ENCODE measurements around the gene ATP5MK.
"Not testable (repeated sequence)": the region's sequence is repeated elsewhere in the genome, so short reads cannot be mapped to it uniquely, and the experiment has no call there.

ATP5MK gene

GRCh38 chr10:103382769-103383168, 13.5 kb downstream of the ATP5MK start:
- no peak for ATAC-seq (replicated peaks; ENCODE audit: extremely low read depth, poor library complexity, severe bottlenecking)
- Mint-ChIP-seq H3K27me3 (no peaks in the 10 kb centered on the region), H3K36me3 (ENCODE audit: insufficient read depth) (peaks cover 45% of the 10 kb centered on the region), H3K4me1 (no peaks in the 10 kb centered on the region), H3K4me3 (no peak overlapping the region), H3K9me3 (no peaks in the 10 kb centered on the region), H3K27ac (ENCODE audit: low read depth) (no peak overlapping the region)
- no peak for DNase-seq (ENCODE audit: low spot score in 2 of 2)

- no peak overlapping the region for H3K27ac Mint-ChIP-seq (ENCODE audit: low read depth)
- no peaks in the 10 kb centered on the region for H3K27me3 Mint-ChIP-seq
- DNase-seq (ENCODE audit: low spot score in 2 of 2), result no peak
- peaks cover 17% of the 10 kb centered on the region for H3K4me1 Mint-ChIP-seq
- H3K9me3 Mint-ChIP-seq, result no peaks in the 10 kb centered on the region
- no peak for ATAC-seq (replicated peaks; ENCODE audit: extremely low read depth, poor library complexity, severe bottlenecking)
- no peak overlapping the region for H3K4me3 Mint-ChIP-seq
- peaks cover 30% of the 10 kb centered on the region for H3K36me3 Mint-ChIP-seq (ENCODE audit: insufficient read depth)
Measured at GRCh38 chr10:103374263-103374662, 22.0 kb downstream of the ATP5MK start.

GRCh38 chr10:103373544-103373943, 22.7 kb downstream of the ATP5MK start:
- DNase-seq (ENCODE audit: low spot score in 2 of 2), result no peak
- Mint-ChIP-seq H3K4me1 (peaks cover 17% of the 10 kb centered on the region), H3K27ac (ENCODE audit: low read depth) (no peak overlapping the region), H3K36me3 (ENCODE audit: insufficient read depth) (peaks cover 26% of the 10 kb centered on the region), H3K9me3 (no peaks in the 10 kb centered on the region), H3K4me3 (no peak overlapping the region), H3K27me3 (no peaks in the 10 kb centered on the region)
- ATAC-seq (replicated peaks; ENCODE audit: extremely low read depth, poor library complexity, severe bottlenecking), result no peak

GRCh38 chr10:103367782-103368518, 28.3 kb downstream of the ATP5MK start, which contains the start of gene TAF5:
TSS of gene TAF5 (plus strand) at chr10:103367976. CDS start at chr10:103367990, 14 bp downstream.
- ATAC-seq (replicated peaks; ENCODE audit: extremely low read depth, poor library complexity, severe bottlenecking) (peak; percentile 67), DNase-seq (ENCODE audit: low spot score in 2 of 2) (peak; percentile 74 to 88)
- peaks cover 5% of the 10 kb centered on the region for H3K4me1 Mint-ChIP-seq
- H3K9me3 Mint-ChIP-seq, result no peaks in the 10 kb centered on the region
- H3K27ac Mint-ChIP-seq (ENCODE audit: low read depth), result peak within 1 kb of the TSS; percentile 73
- H3K27me3 Mint-ChIP-seq, result no peaks in the 10 kb centered on the region
- H3K4me3 Mint-ChIP-seq, result peak within 1 kb of the TSS; percentile 93
- H3K36me3 Mint-ChIP-seq (ENCODE audit: insufficient read depth), result peaks cover 6% of the 10 kb centered on the region

GRCh38 chr10:103367379-103367781, 28.9 kb downstream of the ATP5MK start:
- H3K27ac Mint-ChIP-seq (ENCODE audit: low read depth), result peak overlapping the region; percentile 73
- peak overlapping the region; percentile 93 for H3K4me3 Mint-ChIP-seq
- ATAC-seq (replicated peaks; ENCODE audit: extremely low read depth, poor library complexity, severe bottlenecking), result no peak
- H3K9me3 Mint-ChIP-seq, result no peaks in the 10 kb centered on the region
- peaks cover 6% of the 10 kb centered on the region for H3K36me3 Mint-ChIP-seq (ENCODE audit: insufficient read depth)
- H3K27me3 Mint-ChIP-seq, result no peaks in the 10 kb centered on the region
- no peak for DNase-seq (ENCODE audit: low spot score in 2 of 2)
- peaks cover 5% of the 10 kb centered on the region for H3K4me1 Mint-ChIP-seq

- not testable (repeated sequence) for H3K27me3 Mint-ChIP-seq; H3K27ac Mint-ChIP-seq (ENCODE audit: low read depth); H3K4me1 Mint-ChIP-seq; H3K9me3 Mint-ChIP-seq; ATAC-seq (replicated peaks; ENCODE audit: extremely low read depth, poor library complexity, severe bottlenecking); H3K36me3 Mint-ChIP-seq (ENCODE audit: insufficient read depth); DNase-seq (ENCODE audit: low spot score in 2 of 2); H3K4me3 Mint-ChIP-seq
Measured at GRCh38 chr10:103360791-103361190, 35.5 kb downstream of the ATP5MK start.

- not testable (repeated sequence) for H3K27me3 Mint-ChIP-seq; H3K4me3 Mint-ChIP-seq; H3K36me3 Mint-ChIP-seq (ENCODE audit: insufficient read depth); ATAC-seq (replicated peaks; ENCODE audit: extremely low read depth, poor library complexity, severe bottlenecking); H3K4me1 Mint-ChIP-seq; DNase-seq (ENCODE audit: low spot score in 2 of 2); H3K9me3 Mint-ChIP-seq; H3K27ac Mint-ChIP-seq (ENCODE audit: low read depth)
Measured at GRCh38 chr10:103359493-103359892, 36.8 kb downstream of the ATP5MK start.

GRCh38 chr10:103355906-103356599, 40.2 kb downstream of the ATP5MK start:
- no peak for ATAC-seq (replicated peaks; ENCODE audit: extremely low read depth, poor library complexity, severe bottlenecking)
- Mint-ChIP-seq H3K36me3 (ENCODE audit: insufficient read depth) (peaks cover 2% of the 10 kb centered on the region), H3K27me3 (no peaks in the 10 kb centered on the region), H3K9me3 (no peaks in the 10 kb centered on the region), H3K4me3 (no peak overlapping the region), H3K27ac (ENCODE audit: low read depth) (no peak overlapping the region), H3K4me1 (no peaks in the 10 kb centered on the region)
- DNase-seq (ENCODE audit: low spot score in 2 of 2), result no peak

- not testable (repeated sequence) for H3K36me3 Mint-ChIP-seq (ENCODE audit: insufficient read depth); H3K27me3 Mint-ChIP-seq; H3K27ac Mint-ChIP-seq (ENCODE audit: low read depth); H3K4me3 Mint-ChIP-seq; H3K4me1 Mint-ChIP-seq; H3K9me3 Mint-ChIP-seq; ATAC-seq (replicated peaks; ENCODE audit: extremely low read depth, poor library complexity, severe bottlenecking); DNase-seq (ENCODE audit: low spot score in 2 of 2)
Measured at GRCh38 chr10:103354567-103354966, 41.7 kb downstream of the ATP5MK start.

GRCh38 chr10:103353281-103353680, 43.0 kb downstream of the ATP5MK start:
- Mint-ChIP-seq H3K9me3 (no peaks in the 10 kb centered on the region), H3K27ac (ENCODE audit: low read depth) (no peak overlapping the region), H3K4me3 (no peak overlapping the region), H3K4me1 (no peaks in the 10 kb centered on the region), H3K36me3 (ENCODE audit: insufficient read depth) (peaks cover 6% of the 10 kb centered on the region), H3K27me3 (no peaks in the 10 kb centered on the region)
- no peak for DNase-seq (ENCODE audit: low spot score in 2 of 2)
- no peak for ATAC-seq (replicated peaks; ENCODE audit: extremely low read depth, poor library complexity, severe bottlenecking)

- no peaks in the 10 kb centered on the region for H3K9me3 Mint-ChIP-seq
- ATAC-seq (replicated peaks; ENCODE audit: extremely low read depth, poor library complexity, severe bottlenecking) (peak; percentile 86), DNase-seq (ENCODE audit: low spot score in 2 of 2) (peak; percentile 35 to 48)
- peaks cover 19% of the 10 kb centered on the region for H3K36me3 Mint-ChIP-seq (ENCODE audit: insufficient read depth)
- H3K27me3 Mint-ChIP-seq, result no peaks in the 10 kb centered on the region
- H3K4me1 Mint-ChIP-seq, result no peaks in the 10 kb centered on the region
- peak within 1 kb of the TSS; percentile 95 for H3K4me3 Mint-ChIP-seq
- H3K27ac Mint-ChIP-seq (ENCODE audit: low read depth), result peak within 1 kb of the TSS; percentile 82
Measured at GRCh38 chr10:103350517-103351260, 45.6 kb downstream of the ATP5MK start, which contains the start of gene PCGF6. TSS of gene PCGF6 (minus strand) at chr10:103351140. CDS start at chr10:103351066, 74 bp downstream.

GRCh38 chr10:103350175-103350516, 46.1 kb downstream of the ATP5MK start:
- H3K4me3 Mint-ChIP-seq, result peak overlapping the region; percentile 95

More at GRCh38 chr10:103350175-103350516, 46.1 kb downstream of the ATP5MK start:
- DNase-seq (ENCODE audit: low spot score in 2 of 2), result no peak
- ATAC-seq (replicated peaks; ENCODE audit: extremely low read depth, poor library complexity, severe bottlenecking), result no peak
- Mint-ChIP-seq H3K27ac (ENCODE audit: low read depth) (peak overlapping the region; percentile 82), H3K36me3 (ENCODE audit: insufficient read depth) (peaks cover 23% of the 10 kb centered on the region), H3K4me1 (no peaks in the 10 kb centered on the region), H3K9me3 (no peaks in the 10 kb centered on the region), H3K27me3 (no peaks in the 10 kb centered on the region)

Data from central memory CD8-positive, alpha-beta T cell (primary cell).